GM19395 (cell line): ENCODE measurements around the gene HES5.

ENCODE experiments used
- ATAC-seq: cut with Tn5 transposase; IDR thresholded peaks from one replicate; pipeline ENCODE4 v1.9.1; 2021; ENCODE audit warnings: mild to moderate bottlenecking, moderate library complexity; ENCODE audit not compliant: unreplicated experiment

The HES5 gene

GRCh38 chr1:2516946-2517345, 13.1 kb downstream of the HES5 start:
- ATAC-seq, result no peak

- no peak for ATAC-seq
These were observed 13.9 kb downstream of the HES5 start for GRCh38 chr1:2516124-2516523.

DNA sequence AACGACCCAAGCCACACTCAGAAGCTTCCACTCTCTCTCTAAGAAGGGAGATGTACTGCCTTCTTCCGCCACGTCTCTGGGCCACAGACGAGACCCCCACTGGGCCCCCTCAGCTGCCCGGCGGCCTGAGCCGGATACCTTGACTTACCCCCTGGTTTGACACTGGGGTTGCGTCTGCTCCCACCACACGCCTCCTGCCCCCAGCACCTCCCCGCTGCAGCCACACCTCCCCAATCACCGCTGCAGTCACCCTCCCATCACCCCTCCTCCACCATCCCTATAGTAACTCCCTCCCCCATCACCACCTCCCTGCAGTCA, 14.3 kb downstream of the HES5 start:
- ATAC-seq, result no peak

- ATAC-seq, result no peak
These were observed 14.9 kb downstream of the HES5 start for GRCh38 chr1:2514863-2515762.

GRCh38 chr1:2513939-2514652, 16.0 kb downstream of the HES5 start:
- no peak for ATAC-seq

DNA sequence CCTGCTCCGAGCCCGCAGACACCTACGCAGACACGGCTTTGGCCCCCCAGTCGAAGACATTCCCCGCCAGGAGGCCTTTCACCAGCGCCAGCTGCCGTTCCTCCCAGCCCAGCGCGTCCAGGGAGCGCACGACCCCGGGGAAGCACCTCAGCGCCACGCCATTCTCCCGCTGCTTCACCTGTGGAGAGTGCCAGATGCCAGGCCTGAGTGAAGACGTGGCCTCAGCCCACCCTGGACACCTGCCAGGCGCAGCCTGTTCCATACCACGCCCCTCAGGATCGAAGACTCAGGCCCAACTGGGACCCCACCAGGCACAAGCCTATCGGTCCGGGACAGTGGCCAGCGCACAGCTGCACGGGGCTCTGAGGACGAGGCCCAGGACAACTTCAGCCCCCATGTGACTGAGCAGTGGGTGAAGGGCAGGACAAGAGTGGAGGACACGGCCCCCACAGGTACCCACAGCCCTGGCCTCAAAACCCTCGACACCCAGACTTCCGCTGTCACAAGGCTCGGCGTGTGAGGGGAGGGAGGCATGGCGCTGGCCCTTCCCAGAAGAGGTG, 17.1 kb downstream of the HES5 start:
- ATAC-seq, result no peak

GRCh38 chr1:2510366-2511155, 19.5 kb downstream of the HES5 start:
- ATAC-seq, result no peak

GRCh38 chr1:2509589-2509988, 20.5 kb downstream of the HES5 start:
- no peak for ATAC-seq

DNA sequence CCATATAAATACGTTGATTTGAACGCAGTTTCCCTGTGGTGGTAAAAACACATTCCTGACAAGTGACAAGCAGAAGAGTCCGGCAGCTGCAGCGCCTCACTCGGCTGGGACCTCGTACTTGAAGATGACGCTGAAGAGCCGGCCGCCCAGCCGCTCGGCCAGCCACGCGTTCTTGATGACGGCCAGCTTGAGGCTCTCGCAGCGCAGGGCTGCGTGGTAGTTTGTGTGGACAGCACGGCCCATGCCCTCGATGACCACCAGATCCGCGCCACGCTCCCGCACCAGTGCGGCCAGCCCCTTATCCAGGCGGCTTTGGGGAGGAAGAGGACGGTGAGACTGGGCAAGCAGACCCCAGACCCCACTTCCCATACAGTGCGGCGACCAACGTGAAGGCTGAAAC, 21.3 kb downstream of the HES5 start:
- ATAC-seq, result no peak

DNA sequence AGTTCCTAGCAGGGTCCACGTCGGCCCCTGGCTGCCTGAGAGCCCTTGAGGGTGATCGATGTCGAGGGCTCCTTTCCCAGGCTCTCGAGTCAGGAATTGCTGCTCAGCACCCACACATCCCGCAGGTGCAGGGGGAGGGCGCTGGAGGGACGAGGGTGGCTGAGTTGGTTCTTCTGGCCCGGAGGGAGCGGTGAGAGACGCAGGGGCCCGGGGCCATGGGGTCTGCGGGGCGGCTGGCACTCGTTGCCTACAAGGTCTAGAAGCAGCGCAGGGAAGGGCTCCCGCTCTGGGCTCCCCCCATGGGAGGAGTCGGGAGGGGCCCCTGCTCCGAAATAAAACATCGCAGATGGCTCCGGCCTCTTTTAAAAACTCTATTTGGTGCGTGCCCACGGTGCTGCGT, 21.9 kb downstream of the HES5 start:
- no peak for ATAC-seq

DNA sequence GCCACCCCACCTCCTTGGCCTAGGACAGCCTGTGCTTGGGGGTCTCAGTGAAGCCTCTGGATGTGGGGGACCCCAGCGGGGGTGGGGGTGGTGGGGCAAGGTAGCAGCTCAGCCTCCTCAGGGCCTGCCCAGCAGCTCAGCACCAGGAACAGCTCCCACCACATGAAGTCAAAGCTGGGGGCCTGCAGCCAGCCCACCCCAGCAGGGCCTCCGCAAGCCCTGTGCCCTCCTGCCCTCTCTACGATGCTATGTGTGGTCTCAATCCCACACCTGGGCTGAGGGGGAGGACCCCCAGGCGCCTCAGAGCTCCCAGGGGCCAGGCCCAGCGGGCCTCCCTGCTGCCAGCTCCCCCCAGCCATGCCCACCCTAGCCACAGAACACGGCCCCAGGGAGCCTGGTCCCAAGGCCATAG, 22.3 kb downstream of the HES5 start:
- no peak for ATAC-seq

DNA sequence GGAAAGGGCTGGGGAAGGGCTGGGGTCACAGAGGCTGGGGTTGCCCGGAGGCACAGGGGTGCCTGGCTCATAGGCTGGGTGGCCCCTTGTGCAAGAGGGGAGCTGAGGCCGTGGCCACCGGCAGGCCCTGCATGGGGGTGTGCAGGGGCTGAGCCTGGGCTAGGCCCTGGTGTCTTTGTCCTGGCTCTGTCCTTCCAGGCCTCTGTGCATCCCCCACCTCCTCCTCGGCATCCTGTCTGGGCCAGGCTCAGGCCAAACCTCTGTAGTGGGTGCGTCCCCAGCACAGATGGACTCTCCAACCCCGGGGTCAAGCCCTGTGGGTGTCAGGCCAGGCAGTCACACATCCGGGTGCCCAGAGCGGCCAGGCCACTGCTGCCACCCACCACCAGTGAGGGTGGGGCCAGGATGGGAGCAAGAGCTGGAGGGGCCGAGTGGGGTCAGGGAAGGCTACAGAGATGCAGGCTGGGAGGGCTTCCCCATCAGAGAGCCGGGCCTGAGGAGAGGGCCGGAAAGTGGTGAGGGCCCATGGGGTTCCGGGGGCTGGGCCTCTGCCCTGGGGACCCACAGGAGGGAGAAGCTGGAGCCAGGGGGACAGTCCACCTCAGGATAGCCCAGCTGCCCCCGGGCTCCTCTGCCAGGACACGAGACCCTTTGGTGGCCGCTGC, 23.0 kb downstream of the HES5 start:
- no peak for ATAC-seq

- ATAC-seq, result no peak
These were observed 23.8 kb downstream of the HES5 start for GRCh38 chr1:2506007-2506860.

DNA sequence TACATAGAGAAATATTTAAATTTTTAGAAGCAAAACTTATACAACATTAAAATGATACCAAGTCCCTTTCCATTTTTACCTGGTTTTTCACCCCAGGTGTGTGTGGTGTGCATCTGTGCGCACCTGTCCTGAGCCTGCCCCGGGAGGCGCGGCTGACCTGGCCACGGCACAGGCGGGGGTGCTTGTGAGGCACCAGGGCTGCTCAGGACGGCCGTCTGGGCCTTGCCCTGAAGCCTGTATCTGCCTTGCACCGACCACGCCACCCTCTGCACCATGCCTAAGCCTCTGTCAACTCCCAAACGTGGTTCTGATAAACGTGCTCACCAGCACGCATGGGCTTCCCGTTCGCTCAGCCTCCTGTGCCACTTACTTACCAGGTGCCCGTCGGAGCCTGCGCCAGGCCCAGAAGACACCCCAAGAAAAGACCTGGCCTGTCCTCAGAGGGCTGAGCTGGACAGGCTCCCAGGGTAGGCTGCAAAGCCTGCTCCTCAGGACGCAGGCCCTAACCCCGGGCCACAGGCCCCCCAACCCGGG, 24.5 kb downstream of the HES5 start:
- no peak for ATAC-seq

DNA sequence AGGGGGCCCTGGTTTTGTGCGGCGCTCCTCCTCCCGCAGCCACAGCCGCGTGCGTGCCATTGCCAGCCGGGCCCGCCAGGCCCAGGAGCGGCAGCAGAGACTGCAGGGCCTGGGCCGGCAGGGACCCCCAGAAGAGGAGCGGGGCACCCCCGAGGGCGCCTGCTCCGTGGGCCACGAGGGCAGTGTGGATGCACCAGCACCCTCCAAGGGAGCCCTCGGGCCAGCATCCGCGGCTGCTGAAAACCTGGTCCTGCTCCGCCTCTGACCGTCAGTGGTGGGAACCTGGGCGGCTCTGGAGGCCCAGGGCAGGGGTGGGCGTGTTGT, 25.2 kb downstream of the HES5 start:
- no peak for ATAC-seq

DNA sequence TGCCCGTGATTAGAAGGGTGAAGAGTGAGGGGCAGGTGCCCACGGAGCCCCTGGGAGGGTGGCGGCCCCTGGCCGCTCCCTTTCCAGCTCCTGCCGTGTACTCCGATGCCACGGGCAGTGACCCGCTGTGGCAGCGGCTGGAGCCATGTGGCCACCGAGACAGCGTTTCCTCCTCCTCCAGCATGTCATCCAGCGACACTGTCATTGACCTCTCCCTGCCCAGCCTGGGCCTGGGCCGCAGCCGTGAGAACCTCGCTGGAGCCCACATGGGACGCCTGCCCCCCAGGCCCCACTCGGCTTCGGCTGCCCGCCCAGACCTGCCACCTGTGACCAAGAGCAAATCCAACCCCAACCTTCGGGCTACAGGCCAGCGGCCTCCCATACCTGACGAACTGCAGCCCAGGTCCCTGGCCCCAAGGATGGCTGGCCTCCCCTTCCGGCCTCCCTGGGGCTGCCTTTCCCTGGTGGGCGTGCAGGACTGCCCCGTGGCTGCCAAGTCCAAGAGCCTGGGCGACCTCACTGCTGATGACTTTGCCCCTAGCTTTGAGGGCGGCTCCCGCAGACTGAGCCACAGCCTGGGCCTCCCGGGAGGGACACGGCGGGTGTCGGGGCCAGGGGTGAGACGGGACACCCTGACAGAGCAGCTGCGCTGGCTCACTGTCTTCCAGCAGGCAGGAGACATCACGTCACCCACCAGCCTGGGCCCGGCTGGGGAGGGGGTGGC, 25.7 kb downstream of the HES5 start:
- no peak for ATAC-seq

- ATAC-seq, result no peak
These were observed 26.4 kb downstream of the HES5 start for GRCh38 chr1:2503554-2504224.
